Neural progenitor cell (in vitro differentiated cells): Measurements from ENCODE around the gene TUBA3E. TPM values are rescaled to one million over a fixed set of nuclear protein-coding genes. Genes with fewer than 3 reads are reported as not detected.
A peak's percentile ranks its signal among the peaks of the same experiment; 100 is the strongest.
"Not testable (repeated sequence)": the region's sequence is repeated elsewhere in the genome, so short reads cannot be mapped to it uniquely, and the experiment has no call there.

Experiments
- DNase-seq: peaks from one replicate; pipeline ENCODE4 v3.0.0-alpha.2; 2016; ENCODE audit warnings: low spot score
- H2AFZ ChIP-seq: fragments of 200-600 bp; sonication (generic); replicated peaks from 2 replicates; pipeline ENCODE4 v1.6.1; 2016; ENCODE audit warnings: antibody characterized with exemption
- H3F3A ChIP-seq: fragments of 200-600 bp; sonication (generic); 2 replicates; pipeline ENCODE4 v1.6.1; 2016; ENCODE audit warnings: antibody characterized with exemption, low read depth
- H3K27ac ChIP-seq: fragments of 200-600 bp; sonication (generic); 2 replicates; pipeline ENCODE4 v1.5.1; 2016; ENCODE audit warnings: mild to moderate bottlenecking
- H3K27me3 ChIP-seq: fragments of 200-600 bp; sonication (generic); 2 replicates; pipeline ENCODE4 v1.6.1; 2016; ENCODE audit warnings: mild to moderate bottlenecking, moderate library complexity
- H3K36me3 ChIP-seq: fragments of 200-600 bp; sonication (generic); 2 replicates; pipeline ENCODE4 v1.5.1; 2016
- H3K4me1 ChIP-seq: fragments of 200-600 bp; sonication (generic); 2 replicates; pipeline ENCODE4 v1.6.1; 2016; ENCODE audit warnings: mixed run types
- H3K4me2 ChIP-seq: fragments of 200-600 bp; sonication (generic); 2 replicates; pipeline ENCODE4 v1.6.1; 2016
- H3K4me3 ChIP-seq: fragments of 200-600 bp; sonication (generic); 2 replicates; pipeline ENCODE4 v1.5.1; 2016
- H3K79me2 ChIP-seq: fragments of 200-600 bp; sonication (generic); 2 replicates; pipeline ENCODE4 v1.6.1; 2016; ENCODE audit warnings: low read depth
- H3K9ac ChIP-seq: fragments of 200-600 bp; sonication (generic); 2 replicates; pipeline ENCODE4 v1.6.1; 2016
- H3K9me3 ChIP-seq: fragments of 200-600 bp; sonication (generic); 2 replicates; pipeline ENCODE4 v1.5.1; 2016; ENCODE audit warnings: low read depth
- H4K20me1 ChIP-seq: fragments of 200-600 bp; sonication (generic); 2 replicates; pipeline ENCODE4 v1.6.1; 2016; ENCODE audit warnings: low read depth
- H3K27ac Mint-ChIP-seq: 3 replicates; pipeline ENCODE4 v1.8.0; 2021; ENCODE audit warnings: mixed read lengths
- H3K27me3 Mint-ChIP-seq: 2 replicates; pipeline ENCODE4 v1.8.0; 2022; ENCODE audit warnings: low read depth, mild to moderate bottlenecking, inconsistent platforms, moderate library complexity, mixed read lengths; ENCODE audit not compliant: insufficient read depth
- H3K36me3 Mint-ChIP-seq: 3 replicates; pipeline ENCODE4 v1.8.0; 2021; ENCODE audit warnings: mixed read lengths
- H3K4me1 Mint-ChIP-seq: 3 replicates; pipeline ENCODE4 v1.8.0; 2021; ENCODE audit warnings: mixed read lengths
- H3K4me3 Mint-ChIP-seq: 3 replicates; pipeline ENCODE4 v1.8.0; 2021; ENCODE audit warnings: mild to moderate bottlenecking, moderate library complexity, mixed read lengths
- H3K9me3 Mint-ChIP-seq: 3 replicates; pipeline ENCODE4 v1.8.0; 2020; ENCODE audit warnings: mixed read lengths
- EZH2 ChIP-seq: fragments of 200-600 bp; sonication (generic); IDR thresholded peaks from 2 replicates; pipeline ENCODE4 v1.6.1; 2017; ENCODE audit warnings: antibody characterized with exemption, mild to moderate bottlenecking, moderate library complexity
- EZH2phosphoT487 ChIP-seq: fragments of 200-600 bp; sonication (generic); IDR thresholded peaks from 2 replicates; pipeline ENCODE4 v1.6.1; 2017; ENCODE audit warnings: antibody characterized with exemption
- total RNA-seq: library from RNA; depleted of rRNA; stranded (reverse); fragments of >200 nt; gene quantifications from 2 replicates; pipeline ENCODE4 v1.2.3, GENCODE V29; 2015; ENCODE audit warnings: low replicate concordance
- TF ChIP-seq, protein P1 (sequence below): fragments of 200-600 bp; sonication (generic); IDR thresholded peaks from 2 replicates; pipeline ENCODE4 v1.5.1; 2017; ENCODE audit warnings: antibody characterized with exemption, mild to moderate bottlenecking

TUBA3E gene
- total RNA-seq, 1 donor from 2014 or later, result not detected

DNA sequence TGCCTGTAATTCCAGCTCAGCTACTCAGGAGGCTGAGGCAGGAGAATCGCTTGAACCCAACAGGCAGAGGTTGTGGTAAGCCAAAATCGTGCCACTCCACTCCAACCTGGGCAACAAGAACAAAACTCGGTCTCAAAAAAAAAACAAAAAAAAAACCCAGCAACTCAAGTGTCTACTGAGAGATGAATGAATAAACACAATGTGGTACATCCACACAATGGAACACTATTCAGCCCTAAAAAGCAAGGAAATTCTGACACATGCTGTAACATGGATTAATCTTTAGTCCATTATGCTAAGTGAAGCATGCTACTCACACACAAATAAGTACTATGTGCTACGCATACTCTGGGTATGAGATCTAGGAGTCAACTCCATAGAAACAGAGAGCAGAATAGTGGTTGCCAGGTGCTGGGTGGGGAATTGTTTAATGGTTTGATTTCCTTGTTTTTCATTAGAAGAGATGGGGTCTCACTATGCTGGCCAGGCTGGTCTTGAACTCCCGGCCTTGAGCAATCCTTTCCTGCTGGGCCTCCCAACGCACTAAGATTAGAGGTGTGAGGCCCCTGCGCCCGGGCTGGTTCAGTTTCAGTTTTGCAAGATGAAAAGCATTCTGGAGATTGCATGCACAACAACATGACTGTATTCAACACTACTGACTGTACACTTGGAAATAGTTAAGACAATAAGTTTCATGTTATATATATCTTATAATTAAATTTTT is 32.8 kb downstream of the TUBA3E start:
- Mint-ChIP-seq H3K9me3 (no peaks in the 10 kb centered on the region), H3K4me3 (no peak overlapping the region), H3K4me1 (no peaks in the 10 kb centered on the region), H3K27ac (no peak overlapping the region), H3K36me3 (peaks cover 24% of the 10 kb centered on the region), H3K27me3 (no peaks in the 10 kb centered on the region)
- H3F3A ChIP-seq, result no peaks in the 10 kb centered on the region
- H3K27me3 ChIP-seq, result no peaks in the 10 kb centered on the region
- H3K79me2 ChIP-seq, result no peaks in the 10 kb centered on the region
- TF ChIP-seq EZH2 (no peak), EZH2phosphoT487 (no peak)
- TF ChIP-seq, protein P1, sequence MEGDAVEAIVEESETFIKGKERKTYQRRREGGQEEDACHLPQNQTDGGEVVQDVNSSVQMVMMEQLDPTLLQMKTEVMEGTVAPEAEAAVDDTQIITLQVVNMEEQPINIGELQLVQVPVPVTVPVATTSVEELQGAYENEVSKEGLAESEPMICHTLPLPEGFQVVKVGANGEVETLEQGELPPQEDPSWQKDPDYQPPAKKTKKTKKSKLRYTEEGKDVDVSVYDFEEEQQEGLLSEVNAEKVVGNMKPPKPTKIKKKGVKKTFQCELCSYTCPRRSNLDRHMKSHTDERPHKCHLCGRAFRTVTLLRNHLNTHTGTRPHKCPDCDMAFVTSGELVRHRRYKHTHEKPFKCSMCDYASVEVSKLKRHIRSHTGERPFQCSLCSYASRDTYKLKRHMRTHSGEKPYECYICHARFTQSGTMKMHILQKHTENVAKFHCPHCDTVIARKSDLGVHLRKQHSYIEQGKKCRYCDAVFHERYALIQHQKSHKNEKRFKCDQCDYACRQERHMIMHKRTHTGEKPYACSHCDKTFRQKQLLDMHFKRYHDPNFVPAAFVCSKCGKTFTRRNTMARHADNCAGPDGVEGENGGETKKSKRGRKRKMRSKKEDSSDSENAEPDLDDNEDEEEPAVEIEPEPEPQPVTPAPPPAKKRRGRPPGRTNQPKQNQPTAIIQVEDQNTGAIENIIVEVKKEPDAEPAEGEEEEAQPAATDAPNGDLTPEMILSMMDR, result no peak
- no peaks in the 10 kb centered on the region for H3K9me3 ChIP-seq
- H2AFZ ChIP-seq, result no peak overlapping the region
- H3K4me3 ChIP-seq, result no peak overlapping the region
- no peak overlapping the region for H3K4me2 ChIP-seq
- no peak overlapping the region for H3K27ac ChIP-seq
- H3K36me3 ChIP-seq, result no peaks in the 10 kb centered on the region
- DNase-seq, result no peak
- no peaks in the 10 kb centered on the region for H3K4me1 ChIP-seq
- H4K20me1 ChIP-seq, result peaks cover 12% of the 10 kb centered on the region
- no peak overlapping the region for H3K9ac ChIP-seq

DNA sequence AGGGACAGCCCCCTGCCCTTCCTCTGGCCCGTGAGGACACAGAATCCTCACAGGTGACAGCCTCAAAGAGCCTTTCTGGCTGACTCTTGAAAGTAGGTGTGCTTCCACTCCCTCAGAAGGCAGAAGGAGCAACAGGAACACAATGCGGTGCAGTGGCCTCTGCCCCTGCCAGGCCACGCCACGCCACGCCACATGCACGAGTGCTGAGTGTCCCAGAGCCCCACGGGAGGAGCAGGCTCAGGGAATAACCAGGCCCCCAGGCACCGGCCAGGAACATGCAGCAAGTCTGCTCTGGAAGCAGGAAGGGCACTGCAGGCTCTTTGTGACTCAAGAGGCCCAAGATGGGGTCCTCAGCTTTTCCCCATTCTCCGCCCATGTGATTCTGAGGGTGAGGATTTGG is 35.3 kb downstream of the TUBA3E start:
- Histone ChIP-seq H3K79me2 (no peaks in the 10 kb centered on the region), H3K4me1 (no peaks in the 10 kb centered on the region), H3K36me3 (no peaks in the 10 kb centered on the region), H3K4me3 (no peak overlapping the region), H4K20me1 (peaks cover 10% of the 10 kb centered on the region), H3K9me3 (no peaks in the 10 kb centered on the region), H3F3A (no peaks in the 10 kb centered on the region), H3K27ac (no peak overlapping the region), H3K9ac (no peak overlapping the region), H3K4me2 (no peak overlapping the region), H3K27me3 (no peaks in the 10 kb centered on the region), H2AFZ (no peak overlapping the region)
- TF ChIP-seq EZH2phosphoT487, result no peak
- TF ChIP-seq, protein P1, result no peak
- no peak for TF ChIP-seq EZH2
- H3K27ac Mint-ChIP-seq, result no peak overlapping the region
- no peak for DNase-seq
- H3K36me3 Mint-ChIP-seq, result peaks cover 22% of the 10 kb centered on the region
- no peaks in the 10 kb centered on the region for H3K27me3 Mint-ChIP-seq
- no peaks in the 10 kb centered on the region for H3K9me3 Mint-ChIP-seq
- H3K4me3 Mint-ChIP-seq, result no peak overlapping the region
- no peaks in the 10 kb centered on the region for H3K4me1 Mint-ChIP-seq

DNA sequence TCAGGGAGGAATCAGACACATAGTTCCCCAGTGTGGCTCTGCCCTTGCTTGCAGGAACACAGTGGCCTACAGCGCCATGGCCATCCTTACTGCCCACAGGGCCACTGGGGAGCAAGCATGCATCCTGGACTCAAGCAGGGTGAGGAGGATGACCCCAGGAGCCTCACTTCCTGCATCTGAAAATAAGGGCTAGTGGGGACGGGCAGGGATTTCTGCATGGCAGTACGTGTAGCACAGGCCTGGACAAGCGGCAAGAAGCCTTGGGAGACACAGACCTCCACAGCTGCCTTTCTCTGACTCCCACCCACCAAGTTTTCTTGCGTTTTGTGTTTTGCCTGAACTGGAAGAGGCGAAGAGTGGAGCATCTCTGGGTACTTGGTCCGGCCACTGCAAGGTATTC is 35.8 kb downstream of the TUBA3E start:
- H3F3A ChIP-seq, H3K27ac Mint-ChIP-seq, H3K27me3 Mint-ChIP-seq, H3K4me3 ChIP-seq, H4K20me1 ChIP-seq, H3K9ac ChIP-seq, H3K9me3 Mint-ChIP-seq, H3K4me1 ChIP-seq, H3K27me3 ChIP-seq, H3K4me2 ChIP-seq, DNase-seq, H2AFZ ChIP-seq, H3K4me1 Mint-ChIP-seq, H3K4me3 Mint-ChIP-seq, H3K36me3 ChIP-seq, H3K27ac ChIP-seq, H3K9me3 ChIP-seq, H3K79me2 ChIP-seq: not testable (repeated sequence)
- peaks cover 17% of the 10 kb centered on the region for H3K36me3 Mint-ChIP-seq

DNA sequence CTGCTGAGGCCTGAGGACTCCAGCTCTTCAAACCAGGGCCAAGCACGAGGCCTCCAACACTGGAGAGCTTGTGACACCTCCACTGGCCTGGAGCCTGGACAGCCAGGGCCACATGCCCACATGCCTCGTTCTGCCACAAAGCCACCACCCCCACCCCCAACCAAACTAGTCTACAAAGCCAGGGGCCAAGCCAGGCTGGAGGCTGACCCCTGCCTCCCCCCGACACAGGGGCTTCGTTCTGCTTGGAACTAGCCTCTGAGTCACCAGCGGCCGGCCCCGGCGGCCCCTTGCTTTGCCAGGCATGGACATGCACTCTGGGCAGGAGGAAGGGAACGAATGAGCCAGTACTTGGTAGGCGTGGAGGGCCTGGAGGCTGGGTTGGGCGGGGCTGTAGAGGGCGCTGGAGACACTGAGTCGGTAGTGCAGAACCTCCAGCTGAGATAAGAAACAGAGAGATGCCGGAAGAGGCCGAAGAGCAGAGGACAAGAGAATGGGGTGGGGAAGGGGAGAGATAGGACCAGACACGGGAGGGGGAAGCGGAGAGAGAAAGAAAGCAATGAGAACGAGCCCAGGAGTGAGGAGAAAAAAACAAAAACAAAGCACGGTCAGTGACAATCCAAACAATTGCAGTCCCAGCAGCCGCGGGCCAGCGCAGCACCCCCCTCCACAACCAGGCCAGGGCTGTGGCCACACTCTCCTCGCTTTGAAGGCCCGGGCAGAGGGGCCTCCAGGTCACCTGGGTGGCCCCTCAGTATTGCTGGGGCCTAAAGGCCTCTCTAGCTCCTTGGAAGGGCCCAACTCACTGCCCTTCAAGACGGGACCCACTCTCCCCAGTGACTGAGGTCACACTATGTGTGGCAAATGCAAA is 37.2 kb downstream of the TUBA3E start:
- not testable (repeated sequence) for H3K4me1 ChIP-seq, H3K9me3 Mint-ChIP-seq, H3K9ac ChIP-seq, H3K4me3 Mint-ChIP-seq, H3K9me3 ChIP-seq, H3K27me3 ChIP-seq, H3K36me3 ChIP-seq, H3K4me3 ChIP-seq, H3K4me1 Mint-ChIP-seq, H3K27me3 Mint-ChIP-seq, H3K79me2 ChIP-seq, H3F3A ChIP-seq, H2AFZ ChIP-seq, H3K27ac Mint-ChIP-seq, H3K36me3 Mint-ChIP-seq
- Histone ChIP-seq H3K27ac (peak overlapping the region; percentile 70), H3K4me2 (peak overlapping the region; percentile 38), H4K20me1 (peaks cover 10% of the 10 kb centered on the region)
- TF ChIP-seq, protein P1, result peak; percentile 40
- peak; percentile 39 for DNase-seq
